RWPE1 (cell line): ENCODE measurements around the gene CDH13.

ENCODE experiments used
- CTCF ChIA-PET: fragments of 350-600 bp; sonication (Branson Sonifier 250); formaldehyde crosslinking; extraction: SDS; loops from one replicate; lab custom pipeline; 2021; lab: Yijun Ruan, JAX
- POLR2A ChIA-PET: fragments of 400-600 bp; formaldehyde crosslinking; extraction: SDS; loops from one replicate; lab custom pipeline; 2020; ENCODE audit warnings: antibody characterized with exemption; ENCODE audit not compliant: low non-redundant PET; lab: Yijun Ruan, JAX
- DNase-seq: peaks from one replicate; pipeline ENCODE4 v3.0.0; 2012; ENCODE audit warnings: low spot score
- H3K27ac ChIP-seq: fragments of 450-650 bp; 2 replicates; pipeline ENCODE4 v1.5.1; 2017
- CTCF ChIP-seq: fragments of 450-650 bp; conservative IDR thresholded peaks from 2 replicates; pipeline ENCODE4 v1.5.1; 2017; ENCODE audit warnings: low read depth, mild to moderate bottlenecking

The CDH13 gene

GRCh38 chr16:82829301-82829700 is 202.5 kb downstream of the CDH13 start:
- H3K27ac ChIP-seq: no peak overlapping the region
- ChIA-PET POLR2A (no interaction called here), CTCF (no interaction called here)
- TF ChIP-seq CTCF: no peak
- DNase-seq: no peak

GRCh38 chr16:82830944-82831343 is 204.2 kb downstream of the CDH13 start:
- no peak overlapping the region for H3K27ac ChIP-seq
- TF ChIP-seq CTCF: no peak
- POLR2A ChIA-PET: no interaction called here
- CTCF ChIA-PET: no interaction called here
- DNase-seq: no peak

GRCh38 chr16:82832821-82833220 is 206.1 kb downstream of the CDH13 start:
- no peak overlapping the region for H3K27ac ChIP-seq
- CTCF ChIA-PET: no interaction called here
- DNase-seq: no peak
- no peak for TF ChIP-seq CTCF
- POLR2A ChIA-PET: no interaction called here

DNA sequence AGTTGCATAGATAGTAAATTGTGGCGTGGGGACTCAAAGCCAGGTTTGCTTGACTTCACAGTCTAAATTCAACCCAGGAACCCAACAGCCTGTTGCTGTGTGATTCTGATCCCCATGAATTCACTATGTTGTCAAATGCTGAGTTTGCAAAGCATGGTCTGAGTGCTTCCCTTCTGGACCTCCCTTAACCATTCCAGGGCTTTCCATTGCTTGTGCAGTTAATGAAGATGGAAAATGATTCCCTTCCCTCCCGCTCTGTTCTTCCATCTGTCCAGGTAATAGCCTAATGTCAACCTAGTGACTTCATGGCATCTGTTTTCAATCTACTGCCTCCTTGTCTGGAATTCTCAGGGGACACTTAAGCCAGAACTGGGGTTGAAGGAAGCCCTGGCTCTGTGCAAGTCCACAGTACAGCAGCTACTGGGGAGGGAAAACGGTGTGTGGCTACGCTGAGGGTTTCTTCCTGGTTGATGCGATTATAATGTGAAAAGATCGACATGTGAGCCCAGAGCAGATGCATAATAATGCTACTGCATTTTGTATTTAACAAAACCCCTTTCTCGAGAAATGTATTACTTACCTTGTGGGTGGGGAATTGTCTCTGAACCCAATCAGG is 206.7 kb downstream of the CDH13 start:
- CTCF ChIA-PET: no interaction called here
- POLR2A ChIA-PET: no interaction called here
- no peak for DNase-seq

DNA sequence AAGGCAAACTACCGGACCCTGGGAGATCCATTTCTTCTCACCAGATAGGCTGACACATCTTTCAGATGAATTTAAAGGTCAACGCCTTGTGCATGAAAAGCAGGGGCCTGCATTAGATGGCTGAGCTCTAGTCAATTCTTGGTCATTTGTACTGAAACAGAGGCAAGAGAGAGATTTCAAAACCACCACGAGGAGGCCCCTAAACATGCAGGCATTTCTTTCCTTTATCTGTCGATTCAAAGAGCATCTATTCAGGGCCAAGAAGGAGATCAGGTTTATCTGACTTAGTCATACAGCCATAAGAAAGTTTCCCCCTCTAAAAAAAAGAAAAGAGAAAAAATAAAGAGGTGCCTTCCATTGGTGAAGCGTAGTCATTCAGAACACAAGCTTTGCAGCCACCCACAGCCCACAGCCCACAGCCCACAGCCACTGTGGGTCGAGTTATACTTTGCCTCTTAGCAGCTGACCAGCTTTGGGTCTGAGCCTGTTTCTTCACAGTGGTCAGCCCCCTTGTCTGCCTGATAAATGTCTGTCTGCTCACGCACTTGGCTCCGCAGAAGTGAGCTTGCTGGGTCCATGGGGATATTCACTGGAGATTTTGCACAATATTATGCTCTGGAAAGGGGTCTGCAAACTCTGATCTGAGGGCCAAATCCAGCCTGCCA is 207.5 kb downstream of the CDH13 start:
- H3K27ac ChIP-seq: no peak overlapping the region
- DNase-seq: no peak
- ChIA-PET CTCF (interaction anchor here (0.6 kb wide), 1 partner anchor 624 kb away, joined by 4 read pairs; no protein-coding TSS in a partner anchor), POLR2A (no interaction called here)
- TF ChIP-seq CTCF: no peak

More for the DNA sequence above, 206.7 kb downstream of the CDH13 start:
- H3K27ac ChIP-seq: no peak overlapping the region
- TF ChIP-seq CTCF: no peak

DNA sequence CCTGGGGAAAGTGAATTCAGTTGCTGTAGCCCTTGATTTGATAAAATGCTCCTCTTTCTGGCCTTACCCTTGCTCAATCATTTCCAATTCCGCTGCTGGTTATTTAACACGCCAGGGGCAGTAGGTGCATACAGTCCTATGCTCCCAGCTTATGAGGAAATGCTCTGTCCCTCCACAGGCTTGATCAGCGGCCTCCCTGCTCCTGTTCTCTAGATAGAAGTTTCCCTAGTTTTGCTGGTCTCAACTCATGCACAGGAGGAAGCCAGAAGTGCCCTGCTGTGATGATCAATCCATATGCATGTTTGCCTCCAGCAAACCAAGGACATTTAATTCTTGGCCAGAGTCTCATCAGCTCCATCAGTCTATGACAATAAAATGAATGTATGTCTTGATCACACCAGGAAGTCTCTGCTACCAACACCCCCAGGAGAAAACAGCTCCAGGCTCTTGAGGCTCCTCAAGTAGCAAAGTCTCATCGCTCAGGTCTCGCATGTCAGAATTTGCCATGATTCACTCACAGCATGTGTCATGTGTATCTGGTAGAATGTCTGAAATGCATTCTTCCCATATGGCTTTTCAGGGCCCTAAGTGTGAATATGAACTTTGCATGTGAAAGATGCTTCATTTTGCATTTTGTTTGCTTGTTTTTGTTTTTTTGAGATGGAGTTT is 208.9 kb downstream of the CDH13 start:
- no peak for TF ChIP-seq CTCF
- POLR2A ChIA-PET: no interaction called here
- H3K27ac ChIP-seq: no peak overlapping the region
- DNase-seq: no peak
- CTCF ChIA-PET: no interaction called here
